SIG-M5 treated with dmso at 0.1 percent for 504 hours (cell line): ENCODE measurements around the gene AKR7A2.

Source experiments
- DNase-seq: peaks from one replicate; lab custom pipeline; 2025; ENCODE audit not compliant: unreplicated experiment; lab: John Stamatoyannopoulos, UW

AKR7A2 gene

GRCh38 chr1:19311931-19312781 is at the start of gene AKR7A2, which contains the start of gene SLC66A1:
Gene AKR7A2 (minus strand): TSS chr1:19312144. CDS start chr1:19312124, 20 bp downstream.
Gene SLC66A1 (plus strand): TSS chr1:19312326. CDS start chr1:19317678, 5,352 bp downstream.
- peak; percentile 77 for DNase-seq

DNA sequence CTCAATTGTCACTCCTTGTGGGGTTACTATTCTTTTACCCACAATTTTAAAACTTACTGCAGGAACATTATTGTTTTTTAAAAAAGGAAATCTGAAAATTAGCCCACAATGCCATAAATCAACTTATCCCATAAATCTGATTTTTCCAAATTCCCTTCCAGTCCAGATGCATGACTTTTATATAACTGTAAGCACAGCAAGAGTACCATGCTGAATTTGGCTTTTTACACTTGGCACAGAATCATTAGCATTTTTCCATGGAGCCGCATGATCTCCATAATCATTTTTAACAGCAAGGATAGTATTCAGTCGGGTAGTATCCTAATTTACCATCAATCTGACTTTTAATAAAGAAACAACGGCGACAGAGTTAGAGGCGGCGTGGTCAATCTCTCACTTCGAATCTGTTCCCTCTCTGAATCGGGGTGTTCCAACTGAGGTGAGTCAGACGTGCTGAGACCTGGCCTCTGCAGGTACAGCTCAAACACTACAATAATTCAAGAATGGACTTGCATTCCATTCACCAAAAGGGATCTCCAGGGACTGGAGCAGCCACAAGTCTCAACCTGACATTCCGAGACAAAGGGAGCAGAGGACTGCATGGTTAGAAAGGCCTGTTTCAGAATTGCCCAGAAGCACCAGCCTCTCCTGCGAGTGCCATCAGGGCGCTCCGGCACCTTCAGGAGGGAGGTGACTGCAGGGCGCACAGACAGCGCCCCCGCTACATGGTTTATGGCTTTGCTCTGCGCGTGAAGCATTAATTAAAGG is 49.1 kb upstream of the AKR7A2 start:
- no peak for DNase-seq

GRCh38 chr1:19360432-19360831 is 48.5 kb upstream of the AKR7A2 start:
- no peak for DNase-seq

GRCh38 chr1:19360016-19360415 is 48.1 kb upstream of the AKR7A2 start:
- DNase-seq, result no peak

DNA sequence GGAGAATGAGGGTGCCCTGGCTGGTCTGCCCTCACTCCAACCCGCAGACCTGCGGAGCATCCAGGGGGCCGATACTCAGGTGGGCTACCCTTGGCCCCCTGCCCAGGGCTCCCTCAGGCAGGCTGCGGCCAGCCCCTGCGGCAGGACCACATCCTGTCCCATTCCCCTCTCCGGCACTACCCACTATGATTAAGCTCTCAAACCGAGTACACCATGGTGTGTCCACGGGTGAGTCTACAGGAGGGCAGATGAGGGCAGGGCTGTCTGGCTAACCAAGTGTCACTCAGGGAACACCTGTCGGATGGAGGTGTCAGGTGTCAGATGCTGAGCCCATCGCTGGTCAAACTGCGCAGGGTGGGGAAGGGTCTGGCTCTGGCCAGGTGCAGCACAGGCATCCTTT is 47.4 kb upstream of the AKR7A2 start:
- no peak for DNase-seq

DNA sequence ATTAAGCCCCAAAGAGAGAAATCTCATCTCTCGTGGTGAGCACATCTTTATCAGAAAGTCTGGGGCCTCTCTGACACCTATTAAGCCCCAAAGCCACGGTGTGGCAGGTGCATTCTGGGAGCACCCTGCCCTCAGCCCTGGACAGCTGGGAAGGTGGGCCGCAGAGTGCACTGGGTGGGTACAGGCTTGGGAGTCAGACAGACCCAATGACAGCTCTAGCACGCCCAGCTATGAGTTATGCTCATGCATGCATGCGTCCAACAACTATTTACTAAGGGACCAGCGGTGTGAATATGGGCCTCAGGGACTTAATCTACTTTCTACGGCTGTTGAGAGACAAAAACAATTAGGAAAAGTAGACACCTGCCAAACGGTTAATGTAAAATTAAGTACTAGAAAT is 46.8 kb upstream of the AKR7A2 start:
- no peak for DNase-seq

- no peak for DNase-seq
Measured at GRCh38 chr1:19357299-19357986, 45.5 kb upstream of the AKR7A2 start.

- no peak for DNase-seq
Measured at GRCh38 chr1:19356266-19356665, 44.3 kb upstream of the AKR7A2 start.

GRCh38 chr1:19354531-19354981 is 42.6 kb upstream of the AKR7A2 start:
- no peak for DNase-seq

GRCh38 chr1:19353596-19353995 is 41.7 kb upstream of the AKR7A2 start:
- DNase-seq, result no peak

DNA sequence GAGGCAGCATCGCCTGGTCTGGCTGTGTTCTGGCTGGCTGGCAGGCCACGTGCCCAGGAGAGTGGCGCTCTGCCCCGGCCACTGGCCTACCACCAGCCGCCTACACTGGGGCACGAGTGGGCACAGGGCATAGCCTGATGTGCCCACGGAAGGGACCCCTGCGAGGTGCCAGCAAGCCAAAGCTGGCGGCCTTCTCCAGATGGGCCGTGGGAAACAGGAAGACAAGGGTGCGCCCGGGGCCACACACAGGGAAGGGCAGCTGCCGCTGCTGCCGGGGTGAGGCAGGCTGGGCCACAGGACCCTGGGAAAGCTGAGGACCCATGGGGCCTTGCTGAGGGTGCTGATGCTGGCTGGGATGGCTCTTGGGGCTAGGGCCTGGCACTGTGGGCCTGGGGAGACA is 40.9 kb upstream of the AKR7A2 start:
- DNase-seq, result no peak

DNA sequence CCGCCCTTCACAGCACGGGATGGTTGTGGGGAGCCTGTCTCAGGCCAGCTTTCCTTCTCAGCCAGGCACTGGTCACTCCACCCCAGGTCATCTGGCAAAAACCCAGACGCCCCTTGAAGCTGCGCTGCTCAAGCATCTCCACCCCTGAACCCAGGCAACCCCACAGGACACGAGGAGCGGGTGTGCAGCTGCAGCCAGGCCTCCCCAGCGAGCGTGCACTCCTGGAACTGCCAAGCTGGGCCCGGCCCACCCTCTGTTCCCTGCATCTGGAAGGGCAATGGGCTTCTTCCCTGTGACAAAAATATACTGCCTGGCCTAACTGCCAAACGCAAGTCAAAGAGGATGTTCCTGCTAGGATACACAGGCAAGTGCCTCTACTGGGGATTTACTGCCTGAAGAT is 39.9 kb upstream of the AKR7A2 start:
- DNase-seq, result no peak

DNA sequence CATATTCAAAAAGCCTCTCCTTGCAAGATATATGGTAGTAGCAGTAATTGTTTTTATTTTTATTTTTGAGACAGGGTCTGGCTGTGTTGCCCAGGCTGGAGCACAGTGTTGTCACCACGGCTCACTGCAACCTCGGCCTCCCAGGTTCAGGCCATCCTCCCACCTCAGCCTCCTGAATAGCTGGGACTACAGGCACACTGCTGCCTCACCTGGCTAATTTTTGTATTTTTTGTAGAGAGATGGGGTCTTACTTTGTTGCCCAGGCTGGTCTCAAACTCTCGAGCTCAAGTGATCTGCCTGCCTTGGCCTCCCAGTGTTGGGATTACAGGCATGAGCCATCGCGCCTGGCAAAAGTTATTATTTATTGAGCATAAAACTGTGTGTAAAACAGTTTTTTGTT is 38.6 kb upstream of the AKR7A2 start:
- DNase-seq, result no peak

- DNase-seq, result no peak
Measured at GRCh38 chr1:19349999-19350398, 38.1 kb upstream of the AKR7A2 start.

GRCh38 chr1:19348441-19349198 is 36.7 kb upstream of the AKR7A2 start:
- DNase-seq, result no peak

GRCh38 chr1:19347533-19348172 is 35.7 kb upstream of the AKR7A2 start:
- peak; percentile 34 for DNase-seq

- no peak for DNase-seq
Measured at GRCh38 chr1:19346026-19346425, 34.1 kb upstream of the AKR7A2 start.

GRCh38 chr1:19345391-19345790 is 33.4 kb upstream of the AKR7A2 start:
- no peak for DNase-seq

- DNase-seq, result no peak
Measured at GRCh38 chr1:19344831-19345230, 32.9 kb upstream of the AKR7A2 start.

GRCh38 chr1:19344372-19344810 is 32.4 kb upstream of the AKR7A2 start:
- DNase-seq, result no peak
